ENCODE measurements around the gene PPP1R15B. TPM values are rescaled to one million over a fixed set of nuclear protein-coding genes. Genes with fewer than 3 reads are reported as not detected.

Gene PPP1R15B
- total RNA-seq, 2 donors from 2014 or later = 44.8 to 79.2 TPM

DNA sequence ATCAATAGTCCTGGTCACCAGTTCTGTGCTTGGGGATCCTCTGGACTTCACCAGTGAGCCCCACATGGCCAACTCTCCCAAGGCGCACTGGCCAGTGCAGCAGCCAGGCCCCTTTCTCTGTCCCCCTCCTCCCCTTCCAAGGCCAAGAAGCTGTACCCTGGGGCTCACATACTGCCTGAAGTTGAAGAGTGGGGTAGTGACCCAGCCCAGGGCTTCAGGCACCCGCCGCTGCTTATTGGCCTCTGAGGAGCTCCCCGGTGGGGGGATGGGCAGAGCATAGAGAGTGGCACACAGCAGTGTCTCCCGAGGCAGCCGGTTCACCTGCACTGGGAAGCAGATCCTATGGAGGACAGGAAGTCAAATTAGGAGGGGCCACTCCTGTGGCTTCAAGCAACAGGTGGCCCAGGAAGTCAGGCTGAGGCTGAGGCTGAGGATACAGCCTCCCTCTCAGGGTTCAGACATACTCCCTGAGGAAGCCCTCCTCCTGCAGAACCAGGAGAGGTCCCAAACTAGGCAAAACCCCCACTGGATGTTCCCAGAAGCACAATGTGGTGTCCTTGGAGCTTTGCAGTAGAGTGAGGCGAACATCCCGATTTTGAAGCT, 38.2 kb upstream of the PPP1R15B start:
- 81 to 96% methylated on average over 4 to 8 of the region's 8 CpGs for WGBS, 2 experiments (ENCODE audit: insufficient coverage in 1 of 2, insufficient read length in 1 of 2)
- Histone ChIP-seq H3K4me3 (ENCODE audit: low read length) (no peak overlapping the region), H3K27ac (ENCODE audit: low read depth, low read length) (no peak overlapping the region), H3K9me3 (ENCODE audit: control insufficient read depth, low read length) (no peaks in the 10 kb centered on the region), H3K27me3 (ENCODE audit: control insufficient read depth, insufficient read depth, low read length, poor library complexity, severe bottlenecking) (peaks cover 2% of the 10 kb centered on the region), H3K4me1 (ENCODE audit: control insufficient read depth, insufficient read depth, low read length) (no peaks in the 10 kb centered on the region), H3K36me3 (ENCODE audit: control insufficient read depth, insufficient read depth, low read length) (peaks cover 17% of the 10 kb centered on the region), H3K9ac (ENCODE audit: extremely low read depth, low read length, poor library complexity, severe bottlenecking) (no peak overlapping the region)
- H3K27me3 Mint-ChIP-seq (ENCODE audit: insufficient read depth) = no peaks in the 10 kb centered on the region
- DNase-seq = no peak
- H3K36me3 Mint-ChIP-seq (ENCODE audit: low read depth) = peaks cover 27% of the 10 kb centered on the region
- no peak overlapping the region for H3K27ac Mint-ChIP-seq
- H3K9me3 Mint-ChIP-seq = no peaks in the 10 kb centered on the region
- TF ChIP-seq, protein P1, sequence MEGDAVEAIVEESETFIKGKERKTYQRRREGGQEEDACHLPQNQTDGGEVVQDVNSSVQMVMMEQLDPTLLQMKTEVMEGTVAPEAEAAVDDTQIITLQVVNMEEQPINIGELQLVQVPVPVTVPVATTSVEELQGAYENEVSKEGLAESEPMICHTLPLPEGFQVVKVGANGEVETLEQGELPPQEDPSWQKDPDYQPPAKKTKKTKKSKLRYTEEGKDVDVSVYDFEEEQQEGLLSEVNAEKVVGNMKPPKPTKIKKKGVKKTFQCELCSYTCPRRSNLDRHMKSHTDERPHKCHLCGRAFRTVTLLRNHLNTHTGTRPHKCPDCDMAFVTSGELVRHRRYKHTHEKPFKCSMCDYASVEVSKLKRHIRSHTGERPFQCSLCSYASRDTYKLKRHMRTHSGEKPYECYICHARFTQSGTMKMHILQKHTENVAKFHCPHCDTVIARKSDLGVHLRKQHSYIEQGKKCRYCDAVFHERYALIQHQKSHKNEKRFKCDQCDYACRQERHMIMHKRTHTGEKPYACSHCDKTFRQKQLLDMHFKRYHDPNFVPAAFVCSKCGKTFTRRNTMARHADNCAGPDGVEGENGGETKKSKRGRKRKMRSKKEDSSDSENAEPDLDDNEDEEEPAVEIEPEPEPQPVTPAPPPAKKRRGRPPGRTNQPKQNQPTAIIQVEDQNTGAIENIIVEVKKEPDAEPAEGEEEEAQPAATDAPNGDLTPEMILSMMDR (conservative IDR thresholded peaks at IDR 0.05) = no peak
- no peak overlapping the region for H3K4me3 Mint-ChIP-seq
- peaks cover 22% of the 10 kb centered on the region for H3K4me1 Mint-ChIP-seq

DNA sequence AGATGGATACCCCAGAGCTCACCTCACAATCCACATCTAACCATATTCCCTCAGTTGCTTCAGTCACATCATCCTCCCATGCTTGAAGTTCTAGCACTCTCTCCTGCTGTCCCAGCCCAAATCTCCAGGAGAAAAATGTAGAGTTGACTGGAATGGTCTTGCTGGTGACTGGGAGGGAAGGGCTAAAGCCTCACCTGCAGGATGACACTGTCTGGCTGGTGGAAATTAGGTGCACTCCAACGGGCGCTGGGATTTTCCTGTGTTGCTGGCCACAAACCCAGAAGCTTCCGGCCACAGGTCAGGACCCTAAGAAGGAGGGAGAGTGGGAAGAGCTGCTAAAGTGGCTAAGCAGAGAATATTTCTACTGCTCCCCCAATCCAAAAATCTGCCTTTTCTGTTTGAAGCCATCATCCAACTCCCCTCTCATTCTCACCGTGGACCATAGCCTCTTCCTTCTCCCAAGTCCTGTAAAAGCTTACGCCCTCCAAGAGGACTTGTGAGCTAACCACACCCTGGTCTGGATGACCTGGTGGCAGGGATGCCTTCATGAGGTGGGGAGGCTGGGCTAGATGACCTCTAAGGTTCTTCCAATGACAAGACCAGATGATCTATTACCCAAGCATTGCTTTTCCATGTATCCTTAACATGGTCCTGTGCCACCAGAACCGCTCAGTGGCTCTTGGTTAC, 37.5 kb upstream of the PPP1R15B start:
- H3K4me3 ChIP-seq (ENCODE audit: low read length) = no peak overlapping the region
- H3K36me3 Mint-ChIP-seq (ENCODE audit: low read depth) = peaks cover 24% of the 10 kb centered on the region
- no peaks in the 10 kb centered on the region for H3K9me3 ChIP-seq (ENCODE audit: control insufficient read depth, low read length)
- H3K4me1 ChIP-seq (ENCODE audit: control insufficient read depth, insufficient read depth, low read length) = no peaks in the 10 kb centered on the region
- no peaks in the 10 kb centered on the region for H3K27me3 Mint-ChIP-seq (ENCODE audit: insufficient read depth)
- WGBS, 2 experiments (ENCODE audit: insufficient coverage in 1 of 2, insufficient read length in 1 of 2) = 94 to 96% methylated on average over 6 of the region's 6 CpGs
- no peak overlapping the region for H3K27ac ChIP-seq (ENCODE audit: low read depth, low read length)
- H3K27me3 ChIP-seq (ENCODE audit: control insufficient read depth, insufficient read depth, low read length, poor library complexity, severe bottlenecking) = peaks cover 9% of the 10 kb centered on the region
- H3K4me1 Mint-ChIP-seq = peaks cover 22% of the 10 kb centered on the region
- TF ChIP-seq, protein P1 (conservative IDR thresholded peaks at IDR 0.05) = no peak
- H3K9me3 Mint-ChIP-seq = no peaks in the 10 kb centered on the region
- H3K27ac Mint-ChIP-seq = no peak overlapping the region
- no peak for DNase-seq
- no peak overlapping the region for H3K9ac ChIP-seq (ENCODE audit: extremely low read depth, low read length, poor library complexity, severe bottlenecking)
- peaks cover 22% of the 10 kb centered on the region for H3K36me3 ChIP-seq (ENCODE audit: control insufficient read depth, insufficient read depth, low read length)
- no peak overlapping the region for H3K4me3 Mint-ChIP-seq

DNA sequence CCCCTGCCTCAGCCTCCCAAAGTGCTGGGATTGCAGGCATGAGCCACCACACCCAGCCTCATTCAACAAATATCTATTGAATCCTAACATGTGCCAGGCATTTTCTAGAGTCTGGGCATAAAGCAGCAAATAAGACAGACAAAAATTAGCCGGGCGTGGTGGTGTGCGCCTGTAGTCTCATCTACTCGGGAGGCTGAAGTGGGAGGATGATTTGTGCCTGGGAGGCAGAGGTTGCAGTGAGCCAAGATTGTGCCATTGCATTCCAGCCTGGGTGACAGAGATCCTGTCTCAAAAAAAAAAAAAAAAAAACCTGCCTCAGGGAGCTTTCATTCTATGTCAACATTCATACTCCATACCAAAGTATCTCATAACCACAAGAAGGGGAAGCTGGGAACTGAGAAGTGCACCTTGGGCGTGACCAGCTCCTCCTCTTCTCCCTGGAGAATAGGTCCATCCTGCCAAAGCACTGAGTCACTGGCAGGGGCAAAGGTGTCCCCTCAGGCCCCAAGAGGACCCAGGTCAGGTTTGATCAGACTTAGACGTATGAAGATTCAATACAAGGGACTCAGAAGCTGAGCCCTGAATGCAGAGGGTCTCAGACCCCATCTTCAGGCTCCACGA, 36.8 kb upstream of the PPP1R15B start:
- no peak overlapping the region for H3K4me3 Mint-ChIP-seq

More for the DNA sequence above, 36.8 kb upstream of the PPP1R15B start:
- no peak overlapping the region for H3K27ac Mint-ChIP-seq
- TF ChIP-seq, protein P1 (conservative IDR thresholded peaks at IDR 0.05) = no peak
- H3K4me1 Mint-ChIP-seq = peaks cover 22% of the 10 kb centered on the region
- no peaks in the 10 kb centered on the region for H3K4me1 ChIP-seq (ENCODE audit: control insufficient read depth, insufficient read depth, low read length)
- H3K27me3 ChIP-seq (ENCODE audit: control insufficient read depth, insufficient read depth, low read length, poor library complexity, severe bottlenecking) = peaks cover 13% of the 10 kb centered on the region
- peaks cover 3% of the 10 kb centered on the region for H3K27me3 Mint-ChIP-seq (ENCODE audit: insufficient read depth)
- H3K36me3 Mint-ChIP-seq (ENCODE audit: low read depth) = peaks cover 28% of the 10 kb centered on the region
- peaks cover 29% of the 10 kb centered on the region for H3K36me3 ChIP-seq (ENCODE audit: control insufficient read depth, insufficient read depth, low read length)
- no peak overlapping the region for H3K27ac ChIP-seq (ENCODE audit: low read depth, low read length)
- no peak for DNase-seq
- no peaks in the 10 kb centered on the region for H3K9me3 ChIP-seq (ENCODE audit: control insufficient read depth, low read length)
- H3K4me3 ChIP-seq (ENCODE audit: low read length) = no peak overlapping the region
- H3K9ac ChIP-seq (ENCODE audit: extremely low read depth, low read length, poor library complexity, severe bottlenecking) = no peak overlapping the region
- no peaks in the 10 kb centered on the region for H3K9me3 Mint-ChIP-seq
- WGBS, 2 experiments (ENCODE audit: insufficient coverage in 1 of 2, insufficient read length in 1 of 2) = 85 to 90% methylated on average over 7 of the region's 7 CpGs
